NCI-H526 (cell line): Measurements from ENCODE around the gene ELAVL4.
"Not testable (repeated sequence)": the region's sequence is repeated elsewhere in the genome, so short reads cannot be mapped to it uniquely, and the experiment has no call there.

Experiments
- DNase-seq, 2 experiments: peaks; one replicate each; lab custom pipeline; 2025; lab: John Stamatoyannopoulos, UW

The ELAVL4 gene

GRCh38 chr1:50126927-50127715, 18.4 kb downstream of the ELAVL4 start:
- DNase-seq = no peak

DNA sequence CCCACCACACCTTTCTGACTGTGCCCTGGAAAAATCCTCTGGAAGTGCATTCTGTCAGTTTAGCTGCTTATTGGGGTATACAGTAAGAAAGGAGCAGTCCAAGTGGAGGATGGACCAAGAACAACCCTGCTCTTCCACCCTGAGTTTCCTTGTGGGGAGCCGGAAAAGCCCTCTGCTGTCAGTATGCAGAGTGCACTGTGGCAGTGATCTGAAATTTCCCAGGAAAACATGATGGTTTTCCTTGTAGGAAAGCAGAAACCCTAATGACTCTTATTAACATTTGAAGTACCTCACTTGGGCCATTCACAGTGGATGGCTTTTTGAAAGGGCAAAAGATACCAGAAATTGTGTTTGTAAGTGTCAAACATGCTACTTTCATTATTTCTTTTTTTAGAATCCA, 20.5 kb downstream of the ELAVL4 start:
- DNase-seq = no peak

DNA sequence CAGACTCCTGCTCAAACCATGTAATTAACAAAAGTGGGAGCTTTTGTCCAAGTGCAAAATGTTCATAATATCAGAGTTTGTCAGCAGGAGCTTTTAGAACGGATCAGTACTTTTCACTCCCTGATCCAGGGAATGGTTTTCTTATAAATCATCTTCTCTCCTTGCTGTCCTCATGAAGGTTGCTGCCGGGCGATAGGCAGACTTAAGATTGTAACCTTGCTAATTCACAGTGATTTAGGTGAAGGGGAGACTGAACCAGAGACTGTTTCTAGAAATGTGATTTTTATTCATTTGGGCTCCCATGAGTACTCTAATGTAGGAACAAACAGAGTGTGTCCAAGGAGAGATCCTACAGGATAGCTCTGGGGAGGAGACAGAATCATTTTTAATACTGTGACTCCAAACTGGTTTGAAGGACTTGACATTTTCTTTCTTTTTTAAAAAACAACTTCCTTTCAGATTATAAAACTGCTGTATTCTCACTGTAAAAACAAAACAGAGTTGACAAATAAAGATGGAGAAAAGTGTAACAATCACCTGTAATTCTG, 23.7 kb downstream of the ELAVL4 start:
- no peak for DNase-seq

- DNase-seq = no peak
Observed at GRCh38 chr1:50135716-50136115, 27.0 kb downstream of the ELAVL4 start.

GRCh38 chr1:50139339-50140181, 30.8 kb downstream of the ELAVL4 start:
- DNase-seq = no peak

DNA sequence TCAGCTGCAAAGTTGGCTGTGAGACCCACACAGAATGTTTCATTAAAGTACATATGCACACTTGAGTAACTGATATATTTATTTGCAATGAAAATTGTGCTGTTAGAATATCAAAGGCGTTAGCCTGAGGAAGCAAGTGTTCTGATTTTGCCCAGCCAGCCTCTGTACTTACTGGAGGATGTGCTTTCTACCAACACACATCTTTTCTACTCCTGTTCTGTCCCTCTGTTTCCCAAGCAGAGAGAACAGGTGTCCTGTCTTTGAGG, 31.4 kb downstream of the ELAVL4 start:
- no peak for DNase-seq

GRCh38 chr1:50147191-50147850, 38.6 kb downstream of the ELAVL4 start:
- no peak for DNase-seq

- no peak for DNase-seq
Observed at GRCh38 chr1:50148142-50148923, 39.6 kb downstream of the ELAVL4 start.

GRCh38 chr1:50152236-50152635, 43.5 kb downstream of the ELAVL4 start:
- no peak for DNase-seq

GRCh38 chr1:50155541-50155940, 46.8 kb downstream of the ELAVL4 start:
- no peak for DNase-seq

DNA sequence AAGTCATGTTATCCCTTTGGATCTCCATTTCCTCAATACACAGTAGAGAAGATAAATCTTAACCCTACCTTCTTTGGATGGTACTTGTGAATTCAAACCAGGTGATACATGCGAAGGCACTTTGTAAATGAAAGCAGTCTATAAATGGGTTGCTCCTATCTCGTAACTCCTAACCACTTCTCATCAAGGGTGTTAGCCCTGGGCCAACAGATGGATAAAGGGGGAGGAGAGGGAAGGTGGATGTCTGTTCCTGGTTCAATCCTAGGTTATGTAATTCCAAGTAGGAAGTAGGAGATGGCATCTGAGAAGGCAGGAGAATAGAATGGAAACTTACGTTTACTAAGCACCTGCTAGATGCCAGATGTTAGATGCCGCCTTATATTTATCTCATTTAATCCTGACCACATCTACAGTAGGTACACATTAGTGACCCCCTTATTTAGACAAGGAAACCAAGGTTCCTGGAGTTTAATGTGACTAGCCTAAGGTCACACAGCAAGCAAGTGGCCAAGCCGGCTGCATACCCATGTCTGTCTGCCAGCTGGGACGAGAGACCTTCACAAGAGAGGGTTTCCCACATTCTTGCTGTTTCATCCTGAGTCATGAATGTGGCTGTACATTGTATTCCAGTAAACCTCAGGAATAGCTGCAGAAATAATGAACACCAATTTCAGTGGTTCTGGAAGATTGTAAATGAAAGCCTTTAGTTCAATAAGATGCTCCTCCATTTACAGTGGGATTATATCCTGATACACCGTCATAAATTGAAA, 47.7 kb downstream of the ELAVL4 start:
- no peak for DNase-seq

GRCh38 chr1:50157306-50157941, 48.7 kb downstream of the ELAVL4 start:
- DNase-seq = no peak

DNA sequence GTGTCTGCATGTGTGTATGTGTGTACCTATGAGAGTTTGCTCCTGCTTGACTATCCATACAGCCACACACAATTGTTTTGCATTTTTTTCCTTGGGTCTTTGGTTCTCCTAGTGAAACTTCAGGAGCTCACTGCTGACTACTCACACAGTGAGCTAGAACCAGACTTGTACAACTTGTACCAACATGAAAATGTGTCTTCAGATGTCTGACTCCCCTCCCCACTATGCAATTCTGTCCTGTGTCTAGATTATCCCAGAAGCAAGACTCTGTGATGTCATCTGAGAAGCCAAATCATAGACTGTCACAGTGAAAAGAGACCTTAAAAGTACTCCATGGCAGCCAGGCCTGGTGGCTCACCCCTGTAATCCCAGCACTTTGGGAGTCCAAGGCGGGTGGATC, 49.7 kb downstream of the ELAVL4 start:
- no peak for DNase-seq

DNA sequence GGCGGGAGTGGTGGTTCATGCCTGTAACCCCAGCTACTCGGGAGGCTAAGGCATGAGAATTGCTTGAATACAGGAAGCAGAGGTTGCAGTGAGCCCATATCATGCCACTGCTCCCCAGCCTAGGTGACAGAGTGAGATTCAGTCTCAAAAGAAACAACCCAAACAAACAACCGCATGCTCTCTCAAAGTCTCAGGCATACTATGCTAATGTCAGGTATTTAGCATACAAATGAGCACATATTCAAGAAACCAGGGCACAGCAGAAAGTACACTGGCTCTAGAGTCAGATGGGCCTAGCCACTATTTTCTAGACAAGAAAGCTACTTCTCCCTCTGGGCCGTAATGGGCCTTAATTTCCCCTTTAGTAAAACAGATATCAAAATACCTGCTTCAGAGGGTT, 55.0 kb downstream of the ELAVL4 start:
- DNase-seq = no peak

GRCh38 chr1:50166351-50166750, 57.6 kb downstream of the ELAVL4 start:
- not testable (repeated sequence) for DNase-seq

GRCh38 chr1:50172299-50172698, 63.6 kb downstream of the ELAVL4 start:
- no peak for DNase-seq

DNA sequence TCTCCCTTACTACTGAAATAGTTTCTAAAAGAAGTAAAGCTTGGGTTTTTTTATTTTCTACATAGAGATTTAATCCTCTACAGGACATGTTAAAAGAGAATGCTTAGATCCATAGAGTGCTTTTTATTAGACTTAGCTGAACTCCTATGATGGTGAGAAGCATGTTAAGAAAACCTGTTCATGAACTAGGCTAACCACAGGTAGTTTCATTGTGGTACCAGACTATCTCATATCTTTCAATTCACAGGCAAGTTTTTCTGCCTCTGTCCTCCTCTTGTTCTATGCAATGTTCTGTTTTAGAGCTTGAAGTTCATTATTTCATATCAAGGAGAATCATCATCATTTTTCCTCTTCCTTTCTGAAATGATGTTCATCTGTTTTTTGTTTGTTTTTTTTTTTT, 65.4 kb downstream of the ELAVL4 start:
- DNase-seq = no peak

GRCh38 chr1:50175719-50176639, 67.3 kb downstream of the ELAVL4 start:
- no peak for DNase-seq

DNA sequence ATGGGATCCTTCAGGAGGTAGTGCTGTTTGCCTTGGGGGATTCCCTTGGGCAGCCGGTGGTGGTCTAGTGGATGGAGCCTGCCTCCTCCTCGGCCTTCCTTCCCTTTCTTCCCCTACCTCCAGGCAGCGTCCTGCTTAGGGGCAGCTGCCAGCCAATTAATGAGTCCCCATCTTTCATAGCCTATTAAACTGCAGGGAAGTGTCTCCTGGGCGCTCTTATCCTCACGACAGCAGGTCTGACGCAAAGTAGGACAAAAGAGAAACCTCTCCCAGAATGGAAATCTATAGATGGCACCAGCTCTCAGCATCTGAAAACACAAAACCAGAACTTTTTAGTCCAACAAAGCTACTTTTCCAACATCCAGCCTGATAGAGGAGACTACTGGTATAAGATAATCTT, 69.3 kb downstream of the ELAVL4 start:
- DNase-seq = no peak

GRCh38 chr1:50179639-50180038, 70.9 kb downstream of the ELAVL4 start:
- peak in 1 of 2 experiments; percentile 14 for DNase-seq
